ENCODE data around the gene TMEM53.
A peak's percentile ranks its signal among the peaks of the same experiment; 100 is the strongest.

The TMEM53 gene

DNA sequence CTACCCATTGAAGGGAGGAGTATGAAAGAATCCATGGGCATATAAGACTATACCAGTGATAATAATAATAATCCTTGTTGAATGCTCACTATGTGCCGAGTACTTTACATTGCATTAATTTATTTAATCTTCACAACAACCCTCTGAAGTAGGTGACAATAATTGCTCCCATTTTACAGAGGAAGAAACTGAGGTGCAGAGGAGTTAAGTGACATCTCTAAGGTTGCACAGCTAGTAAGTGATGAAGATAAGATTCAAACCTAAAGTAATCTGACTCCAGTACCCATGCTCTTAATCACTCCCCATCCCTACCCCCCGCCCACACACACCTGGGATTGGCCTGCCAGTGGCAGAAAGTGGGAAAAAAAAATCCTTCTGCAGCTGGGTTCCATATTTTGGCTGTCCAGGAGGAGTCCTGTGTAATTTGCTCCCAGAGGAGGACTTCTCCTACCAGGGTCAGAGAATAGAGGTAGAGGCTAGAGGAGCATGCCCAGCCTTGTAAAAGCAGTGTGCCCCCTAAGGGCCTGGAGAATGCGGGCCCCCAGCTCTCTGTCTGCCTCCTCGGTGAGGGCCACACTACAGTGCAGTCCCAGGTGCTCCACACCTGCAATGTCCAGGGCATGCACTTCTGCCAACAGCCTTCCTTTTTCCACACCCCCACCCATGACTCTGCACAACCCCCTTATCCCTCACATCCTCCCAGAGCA, 57.8 kb downstream of the TMEM53 start:
- ChIA-PET POLR2A (interaction anchor here (0.6 kb wide), 1 partner anchor 295 kb away, joined by 3 read pairs; no protein-coding TSS in a partner anchor), CTCF (interaction anchor here (1.0 to 1.9 kb wide), 5 partner anchors 16 to 377 kb away, joined by 3 to 5 read pairs (median 4); no protein-coding TSS in a partner anchor)
- H3K27me3 ChIP-seq (replicated peaks in 2 of 5; ENCODE audit: control insufficient read depth in 4 of 5, insufficient read depth in 5 of 5, low read length in 4 of 5) = no peaks in the 10 kb centered on the region
- no peaks in the 10 kb centered on the region for H3K9me3 ChIP-seq (ENCODE audit: control extremely low read depth in 1 of 5, control insufficient read depth in 4 of 5, insufficient read depth in 2 of 5, low read depth in 1 of 5, low read length in 4 of 5)
- no peak overlapping the region for H3K27ac ChIP-seq (ENCODE audit: insufficient read depth in 1 of 2, low read depth in 1 of 2, low read length in 2 of 2, poor library complexity in 1 of 2, severe bottlenecking in 2 of 2)
- H3K4me3 ChIP-seq (ENCODE audit: control insufficient read depth in 1 of 7, extremely low read depth in 1 of 7, insufficient read depth in 4 of 7, low read depth in 2 of 7, low read length in 6 of 7) = no peak overlapping the region
- peaks cover 9 to 70% (median 43%) of the 10 kb centered on the region in 4 experiments for H3K36me3 ChIP-seq (ENCODE audit: control insufficient read depth in 4 of 4, insufficient read depth in 4 of 4, low read length in 3 of 4)
- WGBS (ENCODE audit: insufficient coverage) = 100% methylated on average over 2 of the region's 4 CpGs
- DNase-seq = no peak
- no peaks in the 10 kb centered on the region for H3K4me1 ChIP-seq (ENCODE audit: control extremely low read depth in 1 of 4, control insufficient read depth in 4 of 4, insufficient read depth in 4 of 4, low read length in 3 of 4)

DNA sequence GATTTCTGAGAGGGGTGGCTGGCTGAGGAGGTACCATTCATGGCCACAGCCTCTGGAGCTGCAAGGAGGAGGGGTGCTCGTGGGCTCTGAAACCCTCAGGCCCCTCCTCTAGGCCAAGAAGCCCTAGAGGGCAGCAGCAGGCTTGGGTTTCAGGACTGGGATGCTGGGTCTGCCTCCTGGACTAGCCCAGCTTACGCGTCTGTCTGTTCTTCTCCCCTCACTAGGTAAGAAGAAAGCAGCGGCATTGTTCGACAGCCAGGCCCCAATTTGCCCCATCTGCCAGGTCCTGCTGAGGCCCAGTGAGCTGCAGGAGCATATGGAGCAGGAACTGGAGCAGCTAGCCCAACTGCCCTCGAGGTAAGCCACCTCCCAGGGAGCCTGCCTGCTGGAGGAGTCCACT, 60.3 kb downstream of the TMEM53 start:
- no peaks in the 10 kb centered on the region for H3K9me3 ChIP-seq (ENCODE audit: control extremely low read depth in 1 of 5, control insufficient read depth in 4 of 5, insufficient read depth in 2 of 5, low read depth in 1 of 5, low read length in 4 of 5)
- POLR2A ChIA-PET = interaction anchor here (0.7 kb wide), 1 partner anchor 13 kb away, joined by 3 read pairs; no protein-coding TSS in a partner anchor
- peak overlapping the region in 1 of 2 experiments; percentile 29 for H3K27ac ChIP-seq (ENCODE audit: insufficient read depth in 1 of 2, low read depth in 1 of 2, low read length in 2 of 2, poor library complexity in 1 of 2, severe bottlenecking in 2 of 2)
- H3K4me3 ChIP-seq (ENCODE audit: control insufficient read depth in 1 of 7, extremely low read depth in 1 of 7, insufficient read depth in 4 of 7, low read depth in 2 of 7, low read length in 6 of 7) = no peak overlapping the region
- H3K27me3 ChIP-seq (replicated peaks in 2 of 5; ENCODE audit: control insufficient read depth in 4 of 5, insufficient read depth in 5 of 5, low read length in 4 of 5) = no peaks in the 10 kb centered on the region
- CTCF ChIA-PET = interaction anchor here (1.3 kb wide), 1 partner anchor 15 kb away, joined by 3 read pairs; no protein-coding TSS in a partner anchor
- WGBS (ENCODE audit: insufficient coverage) = 97% methylated on average over 3 of the region's 6 CpGs
- DNase-seq = no peak
- no peaks in the 10 kb centered on the region for H3K4me1 ChIP-seq (ENCODE audit: control extremely low read depth in 1 of 4, control insufficient read depth in 4 of 4, insufficient read depth in 4 of 4, low read length in 3 of 4)
- H3K36me3 ChIP-seq (ENCODE audit: control insufficient read depth in 4 of 4, insufficient read depth in 4 of 4, low read length in 3 of 4) = peaks cover 9 to 74% (median 46%) of the 10 kb centered on the region in 4 experiments

DNA sequence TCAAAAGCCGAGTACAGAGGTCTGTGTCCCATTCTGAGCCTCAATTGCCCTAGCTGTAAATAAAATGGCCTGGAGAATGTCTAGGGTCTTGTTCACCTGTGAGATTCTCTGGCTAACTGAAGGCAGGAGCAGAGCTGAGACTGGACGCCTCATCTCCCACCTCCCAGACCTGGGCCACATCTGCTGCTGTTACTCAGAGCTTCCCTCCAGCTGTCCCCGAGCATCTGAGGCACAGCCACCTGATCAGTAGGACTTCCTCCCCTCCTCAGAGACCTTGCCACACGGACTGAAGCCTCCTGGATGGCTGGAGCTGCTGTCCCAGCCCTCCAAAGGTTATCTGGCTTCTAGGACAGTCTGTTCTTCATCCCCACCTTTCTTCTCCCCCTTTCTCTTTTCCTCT, 62.4 kb downstream of the TMEM53 start:
- DNase-seq = no peak
- H3K9me3 ChIP-seq (ENCODE audit: control extremely low read depth in 1 of 5, control insufficient read depth in 4 of 5, insufficient read depth in 2 of 5, low read depth in 1 of 5, low read length in 4 of 5) = no peaks in the 10 kb centered on the region
- no peaks in the 10 kb centered on the region for H3K4me1 ChIP-seq (ENCODE audit: control extremely low read depth in 1 of 4, control insufficient read depth in 4 of 4, insufficient read depth in 4 of 4, low read length in 3 of 4)
- H3K4me3 ChIP-seq (ENCODE audit: control insufficient read depth in 1 of 7, extremely low read depth in 1 of 7, insufficient read depth in 4 of 7, low read depth in 2 of 7, low read length in 6 of 7) = no peak overlapping the region
- 87% methylated on average over 2 of the region's 4 CpGs for WGBS (ENCODE audit: insufficient coverage)
- H3K27me3 ChIP-seq (replicated peaks in 2 of 5; ENCODE audit: control insufficient read depth in 4 of 5, insufficient read depth in 5 of 5, low read length in 4 of 5) = no peaks in the 10 kb centered on the region
- ChIA-PET CTCF (interaction anchor here (4.4 kb wide), 1 partner anchor 40 kb away, joined by 31 read pairs; no protein-coding TSS in a partner anchor), POLR2A (no interaction called here)
- peaks cover 7 to 59% (median 36%) of the 10 kb centered on the region in 4 experiments for H3K36me3 ChIP-seq (ENCODE audit: control insufficient read depth in 4 of 4, insufficient read depth in 4 of 4, low read length in 3 of 4)
- H3K27ac ChIP-seq (ENCODE audit: insufficient read depth in 1 of 2, low read depth in 1 of 2, low read length in 2 of 2, poor library complexity in 1 of 2, severe bottlenecking in 2 of 2) = no peak overlapping the region

DNA sequence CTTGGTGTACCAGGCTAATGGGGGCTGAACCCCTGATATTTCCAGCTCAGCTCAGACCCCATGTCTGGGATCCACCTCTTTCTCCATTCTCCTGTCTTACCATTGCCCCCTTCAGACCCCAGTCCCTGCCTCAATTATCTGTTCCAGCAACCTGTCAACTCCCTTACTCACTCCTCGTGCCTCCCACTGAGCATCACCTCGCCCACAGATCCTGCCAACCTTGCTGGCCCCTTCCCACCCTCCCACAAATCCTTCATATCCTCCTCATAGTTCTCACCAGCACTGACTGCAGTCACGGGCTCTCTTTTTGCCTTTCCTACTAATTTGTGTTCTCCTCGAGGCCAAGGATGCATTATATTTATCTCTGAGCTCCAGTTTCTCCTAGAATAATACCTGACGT, 62.9 kb downstream of the TMEM53 start:
- Histone ChIP-seq H3K27me3 (replicated peaks in 2 of 5; ENCODE audit: control insufficient read depth in 4 of 5, insufficient read depth in 5 of 5, low read length in 4 of 5) (no peaks in the 10 kb centered on the region), H3K36me3 (ENCODE audit: control insufficient read depth in 4 of 4, insufficient read depth in 4 of 4, low read length in 3 of 4) (peaks cover 7 to 56% (median 32%) of the 10 kb centered on the region in 4 experiments), H3K4me1 (ENCODE audit: control extremely low read depth in 1 of 4, control insufficient read depth in 4 of 4, insufficient read depth in 4 of 4, low read length in 3 of 4) (no peaks in the 10 kb centered on the region), H3K9me3 (ENCODE audit: control extremely low read depth in 1 of 5, control insufficient read depth in 4 of 5, insufficient read depth in 2 of 5, low read depth in 1 of 5, low read length in 4 of 5) (no peaks in the 10 kb centered on the region), H3K4me3 (ENCODE audit: control insufficient read depth in 1 of 7, extremely low read depth in 1 of 7, insufficient read depth in 4 of 7, low read depth in 2 of 7, low read length in 6 of 7) (no peak overlapping the region), H3K27ac (ENCODE audit: insufficient read depth in 1 of 2, low read depth in 1 of 2, low read length in 2 of 2, poor library complexity in 1 of 2, severe bottlenecking in 2 of 2) (no peak overlapping the region)
- DNase-seq = no peak
- CTCF ChIA-PET = interaction anchor here (0.7 to 4.4 kb wide), 3 partner anchors 11 to 40 kb away, joined by 3 to 31 read pairs (median 3); no protein-coding TSS in a partner anchor
- POLR2A ChIA-PET = no interaction called here
- 97% methylated on average over 3 of the region's 5 CpGs for WGBS (ENCODE audit: insufficient coverage)

DNA sequence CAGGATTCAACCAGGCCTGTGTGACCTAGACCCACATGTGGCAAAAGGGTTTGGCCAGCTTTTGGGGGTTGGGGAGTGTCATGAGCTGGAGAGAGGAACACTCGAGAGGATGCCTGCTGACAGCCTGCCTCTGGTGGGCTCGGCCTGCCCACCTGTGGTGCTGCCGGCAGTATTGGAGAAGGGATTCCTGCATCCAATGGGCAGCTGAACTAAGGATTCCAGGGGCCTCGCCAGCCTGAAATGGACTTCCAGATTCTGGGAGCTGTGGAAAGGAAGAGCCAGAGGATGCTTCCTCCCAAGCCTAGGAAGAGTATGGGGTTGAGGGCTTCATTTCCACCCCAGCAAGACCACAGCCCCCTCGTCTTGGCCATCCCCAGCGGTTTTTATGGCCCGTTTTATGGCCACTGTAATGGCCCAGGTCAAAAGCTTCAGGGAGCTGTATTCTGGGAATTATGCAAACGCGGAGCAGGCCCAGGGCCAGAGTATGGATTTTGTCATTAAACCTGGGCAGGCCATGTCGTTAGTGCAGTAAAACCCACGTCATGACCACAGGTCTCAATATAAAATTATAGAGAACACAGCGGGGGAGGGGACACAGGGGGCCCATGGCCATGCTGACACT, 63.6 kb downstream of the TMEM53 start:
- ChIA-PET POLR2A (no interaction called here), CTCF (interaction anchor here (0.7 to 4.4 kb wide), 6 partner anchors 11 to 1009 kb away, joined by 3 to 31 read pairs (median 3); no protein-coding TSS in a partner anchor)
- H3K4me3 ChIP-seq (ENCODE audit: control insufficient read depth in 1 of 7, extremely low read depth in 1 of 7, insufficient read depth in 4 of 7, low read depth in 2 of 7, low read length in 6 of 7) = no peak overlapping the region
- no peaks in the 10 kb centered on the region for H3K9me3 ChIP-seq (ENCODE audit: control extremely low read depth in 1 of 5, control insufficient read depth in 4 of 5, insufficient read depth in 2 of 5, low read depth in 1 of 5, low read length in 4 of 5)
- no peaks in the 10 kb centered on the region for H3K27me3 ChIP-seq (replicated peaks in 2 of 5; ENCODE audit: control insufficient read depth in 4 of 5, insufficient read depth in 5 of 5, low read length in 4 of 5)
- H3K36me3 ChIP-seq (ENCODE audit: control insufficient read depth in 4 of 4, insufficient read depth in 4 of 4, low read length in 3 of 4) = peaks cover 7 to 50% (median 25%) of the 10 kb centered on the region in 4 experiments
- WGBS (ENCODE audit: insufficient coverage) = 83% methylated on average over 10 of the region's 12 CpGs
- no peaks in the 10 kb centered on the region for H3K4me1 ChIP-seq (ENCODE audit: control extremely low read depth in 1 of 4, control insufficient read depth in 4 of 4, insufficient read depth in 4 of 4, low read length in 3 of 4)
- no peak overlapping the region for H3K27ac ChIP-seq (ENCODE audit: insufficient read depth in 1 of 2, low read depth in 1 of 2, low read length in 2 of 2, poor library complexity in 1 of 2, severe bottlenecking in 2 of 2)
- no peak for DNase-seq

DNA sequence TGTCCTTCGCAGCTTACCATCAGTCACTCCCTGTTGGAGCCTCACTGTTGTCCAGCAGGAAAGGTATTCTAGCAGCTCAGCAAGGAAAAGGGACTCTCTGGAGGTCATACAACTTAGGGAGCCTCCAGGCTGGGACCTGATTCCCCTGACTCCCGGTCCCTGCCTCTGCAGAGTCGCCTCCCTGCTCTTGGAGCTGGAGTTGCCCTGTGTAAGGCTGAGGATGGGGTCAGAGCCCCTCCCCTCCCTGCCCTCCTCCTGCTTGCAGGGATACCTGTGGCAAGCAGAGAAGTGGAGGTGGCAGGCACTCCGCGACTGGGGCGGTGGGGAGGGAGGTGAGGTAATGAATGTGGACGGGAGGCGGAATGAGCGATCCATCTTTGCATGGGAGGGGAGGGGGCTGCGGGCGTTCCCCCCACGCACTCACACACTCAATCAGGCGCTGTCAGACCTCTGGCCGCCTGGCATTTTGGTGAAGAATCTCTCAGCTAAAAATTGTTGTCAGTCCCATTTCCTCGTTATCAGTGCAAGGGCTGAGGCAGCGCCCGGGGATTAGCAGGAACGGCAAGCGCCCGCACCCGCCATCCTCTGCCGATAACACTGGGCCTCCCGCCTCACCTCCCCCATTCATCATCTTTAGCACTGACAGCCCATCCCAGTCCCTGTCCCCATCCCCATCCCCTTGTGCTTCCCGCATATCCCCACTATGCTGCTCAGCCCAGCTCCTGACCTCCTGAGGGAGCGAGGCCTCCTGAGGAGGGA, 64.3 kb downstream of the TMEM53 start:
- CTCF ChIA-PET = interaction anchor here (0.6 to 4.4 kb wide), 7 partner anchors 11 to 1786 kb away, joined by 3 to 31 read pairs (median 5); no protein-coding TSS in a partner anchor
- no peaks in the 10 kb centered on the region for H3K27me3 ChIP-seq (replicated peaks in 2 of 5; ENCODE audit: control insufficient read depth in 4 of 5, insufficient read depth in 5 of 5, low read length in 4 of 5)
- no peaks in the 10 kb centered on the region for H3K4me1 ChIP-seq (ENCODE audit: control extremely low read depth in 1 of 4, control insufficient read depth in 4 of 4, insufficient read depth in 4 of 4, low read length in 3 of 4)
- WGBS (ENCODE audit: insufficient coverage) = 90% methylated on average over 22 of the region's 25 CpGs
- H3K27ac ChIP-seq (ENCODE audit: insufficient read depth in 1 of 2, low read depth in 1 of 2, low read length in 2 of 2, poor library complexity in 1 of 2, severe bottlenecking in 2 of 2) = no peak overlapping the region
- POLR2A ChIA-PET = no interaction called here
- H3K4me3 ChIP-seq (ENCODE audit: control insufficient read depth in 1 of 7, extremely low read depth in 1 of 7, insufficient read depth in 4 of 7, low read depth in 2 of 7, low read length in 6 of 7) = no peak overlapping the region
- no peaks in the 10 kb centered on the region for H3K9me3 ChIP-seq (ENCODE audit: control extremely low read depth in 1 of 5, control insufficient read depth in 4 of 5, insufficient read depth in 2 of 5, low read depth in 1 of 5, low read length in 4 of 5)
- DNase-seq = no peak
- H3K36me3 ChIP-seq (ENCODE audit: control insufficient read depth in 4 of 4, insufficient read depth in 4 of 4, low read length in 3 of 4) = peaks cover 3 to 47% (median 21%) of the 10 kb centered on the region in 4 experiments

Data from common myeloid progenitor, CD34-positive (primary cell).